ENCODE measurements around the gene SH3YL1.

Gene SH3YL1

GRCh38 chr2:295090-295489, 31.3 kb upstream of the SH3YL1 start:
- H3K27me3 ChIP-seq (ENCODE audit: control insufficient read depth, low read length) = no peaks in the 10 kb centered on the region
- no peak overlapping the region for H3K4me2 ChIP-seq (ENCODE audit: low read length)
- H4K20me1 ChIP-seq (ENCODE audit: control insufficient read depth, insufficient read depth, low read depth, low read length) = no peaks in the 10 kb centered on the region
- H3F3A ChIP-seq (ENCODE audit: control insufficient read depth, insufficient read depth) = 0 out of 2 replicates have a peak, but pooled peaks cover 2% of the 10 kb centered on the region
- no peaks in the 10 kb centered on the region for H3K9me2 ChIP-seq (replicated peaks; ENCODE audit: control insufficient read depth, low read length)
- H3K4me3 ChIP-seq (ENCODE audit: low read length) = no peak overlapping the region
- H3K27ac ChIP-seq (ENCODE audit: low read depth, low read length) = no peak overlapping the region
- H3K4me1 ChIP-seq (ENCODE audit: control insufficient read depth, low read length) = no peaks in the 10 kb centered on the region
- no peak for TF ChIP-seq EZH2phosphoT487 (IDR thresholded peaks at IDR 0.05; ENCODE audit: borderline replicate concordance, low read length)
- TF ChIP-seq CTCF (IDR thresholded peaks at IDR 0.05; ENCODE audit: low read depth, low read length, poor library complexity, severe bottlenecking) = no peak
- no peaks in the 10 kb centered on the region for H3K79me2 ChIP-seq (ENCODE audit: control insufficient read depth, low read length)
- no peaks in the 10 kb centered on the region for H3K36me3 ChIP-seq (ENCODE audit: control insufficient read depth, low read length)
- no peaks in the 10 kb centered on the region for H3K9me3 ChIP-seq (ENCODE audit: control insufficient read depth, insufficient read depth, low read length)

GRCh38 chr2:290090-290722, 26.4 kb upstream of the SH3YL1 start:
- Histone ChIP-seq H3K4me1 (ENCODE audit: control insufficient read depth, low read length) (no peaks in the 10 kb centered on the region), H3K9me3 (ENCODE audit: control insufficient read depth, insufficient read depth, low read length) (no peaks in the 10 kb centered on the region), H3F3A (ENCODE audit: control insufficient read depth, insufficient read depth) (0 out of 2 replicates have a peak, but pooled peaks cover 2% of the 10 kb centered on the region), H3K27ac (ENCODE audit: low read depth, low read length) (no peak overlapping the region), H3K79me2 (ENCODE audit: control insufficient read depth, low read length) (no peaks in the 10 kb centered on the region), H3K4me3 (ENCODE audit: low read length) (no peak overlapping the region), H3K27me3 (ENCODE audit: control insufficient read depth, low read length) (peaks cover 19% of the 10 kb centered on the region), H3K9me2 (replicated peaks; ENCODE audit: control insufficient read depth, low read length) (no peaks in the 10 kb centered on the region), H3K4me2 (ENCODE audit: low read length) (peak overlapping the region; percentile 31; the same call in 1 of the 2 replicates), H4K20me1 (ENCODE audit: control insufficient read depth, insufficient read depth, low read depth, low read length) (no peaks in the 10 kb centered on the region), H3K36me3 (ENCODE audit: control insufficient read depth, low read length) (no peaks in the 10 kb centered on the region)
- TF ChIP-seq CTCF (IDR thresholded peaks at IDR 0.05; ENCODE audit: low read depth, low read length, poor library complexity, severe bottlenecking) (peak; percentile 32), EZH2phosphoT487 (IDR thresholded peaks at IDR 0.05; ENCODE audit: borderline replicate concordance, low read length) (no peak)

GRCh38 chr2:289362-290089, 25.7 kb upstream of the SH3YL1 start:
- Histone ChIP-seq H3K9me2 (replicated peaks; ENCODE audit: control insufficient read depth, low read length) (no peaks in the 10 kb centered on the region), H3K9me3 (ENCODE audit: control insufficient read depth, insufficient read depth, low read length) (no peaks in the 10 kb centered on the region), H3K4me3 (ENCODE audit: low read length) (no peak overlapping the region), H3K4me1 (ENCODE audit: control insufficient read depth, low read length) (no peaks in the 10 kb centered on the region), H3K79me2 (ENCODE audit: control insufficient read depth, low read length) (no peaks in the 10 kb centered on the region), H3K36me3 (ENCODE audit: control insufficient read depth, low read length) (no peaks in the 10 kb centered on the region), H3F3A (ENCODE audit: control insufficient read depth, insufficient read depth) (0 out of 2 replicates have a peak, but pooled peaks cover 2% of the 10 kb centered on the region), H3K27ac (ENCODE audit: low read depth, low read length) (no peak overlapping the region), H3K4me2 (ENCODE audit: low read length) (peak overlapping the region; percentile 31; the same call in 1 of the 2 replicates), H4K20me1 (ENCODE audit: control insufficient read depth, insufficient read depth, low read depth, low read length) (no peaks in the 10 kb centered on the region), H3K27me3 (ENCODE audit: control insufficient read depth, low read length) (peaks cover 19% of the 10 kb centered on the region)
- TF ChIP-seq EZH2phosphoT487 (IDR thresholded peaks at IDR 0.05; ENCODE audit: borderline replicate concordance, low read length) (no peak; the same call in 1 of the 2 replicates), CTCF (IDR thresholded peaks at IDR 0.05; ENCODE audit: low read depth, low read length, poor library complexity, severe bottlenecking) (no peak)
